ENCODE results near the gene DFFB. TPM values are rescaled to one million over a fixed set of nuclear protein-coding genes. Genes with fewer than 3 reads are reported as not detected.

The DFFB gene
- total RNA-seq, 1 experiment from 2014 or later = 4.8 TPM

- TF ChIP-seq CTCF (IDR thresholded peaks at IDR 0.05; ENCODE audit: unreplicated experiment) = no peak
- Mint-ChIP-seq H3K4me1 (ENCODE audit: insufficient read depth, unreplicated experiment) (peaks cover 7% of the 10 kb centered on the region), H3K4me3 (ENCODE audit: unreplicated experiment) (no peak overlapping the region), H3K9me3 (ENCODE audit: unreplicated experiment) (no peaks in the 10 kb centered on the region), H3K27me3 (ENCODE audit: insufficient read depth, unreplicated experiment) (no peaks in the 10 kb centered on the region), H3K36me3 (ENCODE audit: insufficient read depth, unreplicated experiment) (peaks cover 39% of the 10 kb centered on the region), H3K27ac (ENCODE audit: low read depth, unreplicated experiment) (no peak overlapping the region)
- ChIA-PET POLR2A (no interaction called here), CTCF (no interaction called here)
- intact Hi-C loops (cut with micrococcal nuclease) = no loop called here
- DNase-seq (ENCODE audit: unreplicated experiment) = no peak
- BruUV-seq (replicated peaks) = no TSS peak
Measured at GRCh38 chr1:3852091-3852490, 5.2 kb upstream of the DFFB start.

- ChIA-PET POLR2A (no interaction called here), CTCF (no interaction called here)
- H3K27ac Mint-ChIP-seq (ENCODE audit: low read depth, unreplicated experiment) = no peak overlapping the region
- no peaks in the 10 kb centered on the region for H3K27me3 Mint-ChIP-seq (ENCODE audit: insufficient read depth, unreplicated experiment)
- intact Hi-C loops (cut with micrococcal nuclease) = no loop called here
- no peak for DNase-seq (ENCODE audit: unreplicated experiment)
- no peak overlapping the region for H3K4me3 Mint-ChIP-seq (ENCODE audit: unreplicated experiment)
- no peaks in the 10 kb centered on the region for H3K9me3 Mint-ChIP-seq (ENCODE audit: unreplicated experiment)
- H3K4me1 Mint-ChIP-seq (ENCODE audit: insufficient read depth, unreplicated experiment) = peaks cover 7% of the 10 kb centered on the region
- no TSS peak for BruUV-seq (replicated peaks)
- peaks cover 31% of the 10 kb centered on the region for H3K36me3 Mint-ChIP-seq (ENCODE audit: insufficient read depth, unreplicated experiment)
- TF ChIP-seq CTCF (IDR thresholded peaks at IDR 0.05; ENCODE audit: unreplicated experiment) = no peak
Measured at GRCh38 chr1:3852711-3853485, 4.4 kb upstream of the DFFB start.

- POLR2A ChIA-PET = interaction anchor here (0.5 to 3.3 kb wide), 9 partner anchors 9 to 1466 kb away, joined by 3 to 47 read pairs (median 4); partner anchors contain the start of genes C1orf174, LRRC47, MORN1 and RER1
- Mint-ChIP-seq H3K4me3 (ENCODE audit: unreplicated experiment) (peak overlapping the region; percentile 97), H3K27me3 (ENCODE audit: insufficient read depth, unreplicated experiment) (no peaks in the 10 kb centered on the region), H3K27ac (ENCODE audit: low read depth, unreplicated experiment) (peak overlapping the region; percentile 84), H3K4me1 (ENCODE audit: insufficient read depth, unreplicated experiment) (peaks cover 15% of the 10 kb centered on the region), H3K9me3 (ENCODE audit: unreplicated experiment) (no peaks in the 10 kb centered on the region), H3K36me3 (ENCODE audit: insufficient read depth, unreplicated experiment) (peaks cover 5% of the 10 kb centered on the region)
- intact Hi-C loops (cut with micrococcal nuclease) = loop anchor here (1.0 kb wide), 1 partner anchor 43 kb away; the partner anchor contains the start of gene C1orf174
- DNase-seq (ENCODE audit: unreplicated experiment) = no peak
- CTCF ChIA-PET = interaction anchor here (0.6 to 2.0 kb wide), 9 partner anchors 11 to 1716 kb away, joined by 3 to 8 read pairs (median 3); partner anchors contain the start of gene LRRC47
- no peak for TF ChIP-seq CTCF (IDR thresholded peaks at IDR 0.05; ENCODE audit: unreplicated experiment)
- BruUV-seq (replicated peaks) = no TSS peak
Measured at GRCh38 chr1:3857791-3858129, 484 bp downstream of the DFFB start.

GRCh38 chr1:3858231-3858981 lies 1.1 kb downstream of the DFFB start:
- Mint-ChIP-seq H3K36me3 (ENCODE audit: insufficient read depth, unreplicated experiment) (peaks cover 5% of the 10 kb centered on the region), H3K27ac (ENCODE audit: low read depth, unreplicated experiment) (peak overlapping the region; percentile 84), H3K27me3 (ENCODE audit: insufficient read depth, unreplicated experiment) (no peaks in the 10 kb centered on the region), H3K4me1 (ENCODE audit: insufficient read depth, unreplicated experiment) (peaks cover 15% of the 10 kb centered on the region), H3K9me3 (ENCODE audit: unreplicated experiment) (no peaks in the 10 kb centered on the region), H3K4me3 (ENCODE audit: unreplicated experiment) (peak overlapping the region; percentile 97)
- POLR2A ChIA-PET = interaction anchor here (0.5 to 3.3 kb wide), 10 partner anchors 10 to 1760 kb away, joined by 3 to 47 read pairs (median 4); partner anchors contain the start of genes C1orf174 and LRRC47
- intact Hi-C loops (cut with micrococcal nuclease) = no loop called here
- CTCF ChIA-PET = interaction anchor here (0.5 to 2.0 kb wide), 8 partner anchors 10 to 805 kb away, joined by 3 to 8 read pairs (median 4); partner anchors contain the start of gene C1orf174
- TF ChIP-seq CTCF (IDR thresholded peaks at IDR 0.05; ENCODE audit: unreplicated experiment) = no peak
- DNase-seq (ENCODE audit: unreplicated experiment) = peak; percentile 52
- BruUV-seq (replicated peaks) = no TSS peak

Measured in MCF 10A (cell line).